SK-N-SH treated with all-trans-retinoic acid at 6 μM for 48 hours (cell line): ENCODE results near the gene YIF1A.

ENCODE experiments used
- ARNTL ChIP-seq: fragments of 450-650 bp; formaldehyde crosslinking; IDR thresholded peaks from 2 replicates; pipeline ENCODE4 v1.5.0; 2020; ENCODE audit warnings: low read depth, mild to moderate bottlenecking, moderate library complexity, borderline replicate concordance
- ISL1 ChIP-seq: fragments of 250-450 bp; sonication (Bioruptor Pico); IDR thresholded peaks from 2 replicates; pipeline ENCODE4 v2.1.2; 2022; ENCODE audit warnings: mild to moderate bottlenecking, moderate library complexity
- OSR1 ChIP-seq: fragments of 250-450 bp; sonication (Bioruptor Pico); IDR thresholded peaks from 2 replicates; pipeline ENCODE4 v1.8.0; 2022; ENCODE audit warnings: moderate library complexity, mild to moderate bottlenecking, inconsistent platforms
- RARB ChIP-seq: fragments of 250-450 bp; sonication (Bioruptor Pico); IDR thresholded peaks from 2 replicates; pipeline ENCODE4 v1.8.0; 2021; ENCODE audit warnings: mild to moderate bottlenecking, moderate library complexity
- TOX ChIP-seq: fragments of 250-450 bp; sonication (Bioruptor Pico); IDR thresholded peaks from 2 replicates; pipeline ENCODE4 v1.8.0; 2021; ENCODE audit warnings: mild to moderate bottlenecking, moderate library complexity, borderline replicate concordance
- ZFP30 ChIP-seq: fragments of 450-650 bp; formaldehyde crosslinking; IDR thresholded peaks from 2 replicates; pipeline ENCODE4 v1.5.0; 2022; ENCODE audit warnings: mild to moderate bottlenecking, moderate library complexity
- ZNF565 ChIP-seq: fragments of 450-650 bp; formaldehyde crosslinking; conservative IDR thresholded peaks from 2 replicates; pipeline ENCODE4 v1.5.0; 2020; ENCODE audit warnings: low read depth, mild to moderate bottlenecking, moderate library complexity
- ZNF8 ChIP-seq: fragments of 450-650 bp; formaldehyde crosslinking; IDR thresholded peaks from 2 replicates; pipeline ENCODE4 v1.5.0; 2020; ENCODE audit warnings: mild to moderate bottlenecking, moderate library complexity
- TF ChIP-seq, protein P1 (sequence below): fragments of 250-450 bp; sonication (Bioruptor Pico); IDR thresholded peaks from 2 replicates; pipeline ENCODE4 v1.8.0; 2021; ENCODE audit warnings: low read depth, mild to moderate bottlenecking, moderate library complexity, borderline replicate concordance
- TF ChIP-seq, protein P2 (sequence below): fragments of 250-450 bp; sonication (Bioruptor Pico); IDR thresholded peaks from 2 replicates; pipeline ENCODE4 v1.5.1; 2020; ENCODE audit warnings: low read depth, mild to moderate bottlenecking, moderate library complexity
- TF ChIP-seq, protein P3 (sequence below): fragments of 250-450 bp; sonication (Bioruptor Pico); IDR thresholded peaks from 2 replicates; pipeline ENCODE4 v1.8.0; 2020; ENCODE audit warnings: mild to moderate bottlenecking, moderate library complexity, borderline replicate concordance

DNA sequence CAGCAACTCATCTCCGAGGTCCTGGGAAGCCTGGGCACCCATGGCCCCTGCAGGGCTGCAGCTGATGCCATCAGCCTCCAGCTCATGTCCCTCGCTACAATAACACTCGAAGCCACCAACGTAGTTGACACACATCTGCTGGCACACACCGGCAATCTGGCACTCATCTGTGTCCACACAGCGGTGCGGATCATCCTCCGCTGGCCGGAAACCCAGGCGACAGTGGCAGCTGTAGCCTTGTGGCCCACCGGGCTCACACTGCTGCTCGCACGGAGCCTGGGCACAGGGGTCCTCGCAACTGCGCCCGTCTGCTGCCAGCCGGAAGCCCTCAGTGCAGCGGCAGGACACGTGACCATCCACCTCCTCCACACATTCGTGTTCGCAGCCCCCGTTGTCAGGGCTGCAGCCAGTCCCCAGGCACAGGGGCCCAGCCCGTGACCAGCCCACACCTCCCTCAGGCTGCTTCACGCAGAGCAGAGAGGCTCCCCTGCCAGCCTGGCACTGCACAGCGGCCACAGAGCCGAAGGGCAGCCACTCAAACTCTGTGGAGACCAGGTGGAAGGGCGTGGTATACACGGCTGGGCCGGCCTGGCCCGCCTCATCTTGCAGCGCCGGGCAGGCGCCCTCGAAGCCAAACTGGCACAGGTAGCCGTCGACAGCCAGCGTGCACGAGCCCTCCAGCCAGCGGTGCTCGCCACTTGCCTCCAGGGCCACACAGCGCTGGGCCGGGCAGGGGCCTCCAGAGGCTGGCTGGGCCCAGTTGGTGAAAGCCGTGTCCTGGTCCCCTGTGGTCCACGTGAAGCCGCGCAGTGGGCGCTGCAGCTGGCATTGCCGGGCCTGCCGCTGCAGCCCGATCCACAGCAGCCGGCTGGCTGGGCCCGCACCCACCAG lies 27.2 kb upstream of the YIF1A start:
- TF ChIP-seq, protein P1, sequence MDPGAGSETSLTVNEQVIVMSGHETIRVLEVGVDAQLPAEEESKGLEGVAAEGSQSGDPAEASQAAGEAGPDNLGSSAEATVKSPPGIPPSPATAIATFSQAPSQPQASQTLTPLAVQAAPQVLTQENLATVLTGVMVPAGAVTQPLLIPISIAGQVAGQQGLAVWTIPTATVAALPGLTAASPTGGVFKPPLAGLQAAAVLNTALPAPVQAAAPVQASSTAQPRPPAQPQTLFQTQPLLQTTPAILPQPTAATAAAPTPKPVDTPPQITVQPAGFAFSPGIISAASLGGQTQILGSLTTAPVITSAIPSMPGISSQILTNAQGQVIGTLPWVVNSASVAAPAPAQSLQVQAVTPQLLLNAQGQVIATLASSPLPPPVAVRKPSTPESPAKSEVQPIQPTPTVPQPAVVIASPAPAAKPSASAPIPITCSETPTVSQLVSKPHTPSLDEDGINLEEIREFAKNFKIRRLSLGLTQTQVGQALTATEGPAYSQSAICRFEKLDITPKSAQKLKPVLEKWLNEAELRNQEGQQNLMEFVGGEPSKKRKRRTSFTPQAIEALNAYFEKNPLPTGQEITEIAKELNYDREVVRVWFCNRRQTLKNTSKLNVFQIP (CRISPR knock-in tag): no peak
- no peak for TF ChIP-seq RARB (CRISPR knock-in tag)
- no peak for TF ChIP-seq ISL1 (CRISPR knock-in tag)
- TF ChIP-seq, protein P2, sequence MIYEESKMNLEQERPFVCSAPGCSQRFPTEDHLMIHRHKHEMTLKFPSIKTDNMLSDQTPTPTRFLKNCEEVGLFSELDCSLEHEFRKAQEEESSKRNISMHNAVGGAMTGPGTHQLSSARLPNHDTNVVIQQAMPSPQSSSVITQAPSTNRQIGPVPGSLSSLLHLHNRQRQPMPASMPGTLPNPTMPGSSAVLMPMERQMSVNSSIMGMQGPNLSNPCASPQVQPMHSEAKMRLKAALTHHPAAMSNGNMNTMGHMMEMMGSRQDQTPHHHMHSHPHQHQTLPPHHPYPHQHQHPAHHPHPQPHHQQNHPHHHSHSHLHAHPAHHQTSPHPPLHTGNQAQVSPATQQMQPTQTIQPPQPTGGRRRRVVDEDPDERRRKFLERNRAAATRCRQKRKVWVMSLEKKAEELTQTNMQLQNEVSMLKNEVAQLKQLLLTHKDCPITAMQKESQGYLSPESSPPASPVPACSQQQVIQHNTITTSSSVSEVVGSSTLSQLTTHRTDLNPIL (CRISPR knock-in tag): no peak
- no peak for TF ChIP-seq ZNF8 (CRISPR knock-in tag)
- TF ChIP-seq ZFP30 (CRISPR knock-in tag): no peak
- TF ChIP-seq, protein P3, sequence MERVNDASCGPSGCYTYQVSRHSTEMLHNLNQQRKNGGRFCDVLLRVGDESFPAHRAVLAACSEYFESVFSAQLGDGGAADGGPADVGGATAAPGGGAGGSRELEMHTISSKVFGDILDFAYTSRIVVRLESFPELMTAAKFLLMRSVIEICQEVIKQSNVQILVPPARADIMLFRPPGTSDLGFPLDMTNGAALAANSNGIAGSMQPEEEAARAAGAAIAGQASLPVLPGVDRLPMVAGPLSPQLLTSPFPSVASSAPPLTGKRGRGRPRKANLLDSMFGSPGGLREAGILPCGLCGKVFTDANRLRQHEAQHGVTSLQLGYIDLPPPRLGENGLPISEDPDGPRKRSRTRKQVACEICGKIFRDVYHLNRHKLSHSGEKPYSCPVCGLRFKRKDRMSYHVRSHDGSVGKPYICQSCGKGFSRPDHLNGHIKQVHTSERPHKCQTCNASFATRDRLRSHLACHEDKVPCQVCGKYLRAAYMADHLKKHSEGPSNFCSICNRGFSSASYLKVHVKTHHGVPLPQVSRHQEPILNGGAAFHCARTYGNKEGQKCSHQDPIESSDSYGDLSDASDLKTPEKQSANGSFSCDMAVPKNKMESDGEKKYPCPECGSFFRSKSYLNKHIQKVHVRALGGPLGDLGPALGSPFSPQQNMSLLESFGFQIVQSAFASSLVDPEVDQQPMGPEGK (CRISPR knock-in tag): no peak
- TF ChIP-seq ARNTL (CRISPR knock-in tag): no peak
- TF ChIP-seq TOX (CRISPR knock-in tag): no peak
- no peak for TF ChIP-seq OSR1 (CRISPR knock-in tag)
- no peak for TF ChIP-seq ZNF565 (CRISPR knock-in tag)
